NCI-H2107 (cell line): ENCODE results near the gene KRTAP1-5.
"Not testable (repeated sequence)": the region's sequence is repeated elsewhere in the genome, so short reads cannot be mapped to it uniquely, and the experiment has no call there.

ENCODE experiments used
- DNase-seq: peaks from one replicate; lab custom pipeline; 2025; lab: John Stamatoyannopoulos, UW

Gene KRTAP1-5

GRCh38 chr17:41004397-41004796 lies 22.6 kb downstream of the KRTAP1-5 start:
- no peak for DNase-seq

- DNase-seq, result no peak
These were observed 23.1 kb downstream of the KRTAP1-5 start for GRCh38 chr17:41003926-41004325.

- no peak for DNase-seq
These were observed 24.2 kb downstream of the KRTAP1-5 start for GRCh38 chr17:41002814-41003213.

GRCh38 chr17:41001795-41002194 lies 25.2 kb downstream of the KRTAP1-5 start:
- no peak for DNase-seq

- DNase-seq, result not testable (repeated sequence)
These were observed 27.4 kb downstream of the KRTAP1-5 start, which contains the start of gene KRTAP3-2 for GRCh38 chr17:40999563-40999962. KRTAP3-2 (minus strand) TSS chr17:40999906; CDS start chr17:40999853, 53 bp downstream.

- DNase-seq, result no peak
These were observed 29.6 kb downstream of the KRTAP1-5 start for GRCh38 chr17:40997361-40997760.

- no peak for DNase-seq
These were observed 30.2 kb downstream of the KRTAP1-5 start for GRCh38 chr17:40996829-40997228.

- DNase-seq, result no peak
These were observed 31.9 kb downstream of the KRTAP1-5 start for GRCh38 chr17:40995116-40995515.

GRCh38 chr17:40993839-40994238 lies 33.2 kb downstream of the KRTAP1-5 start, which contains the start of gene KRTAP3-3:
KRTAP3-3 (minus strand) TSS chr17:40994164; CDS start chr17:40994097, 67 bp downstream.
- no peak for DNase-seq

- no peak for DNase-seq
These were observed 33.9 kb downstream of the KRTAP1-5 start for GRCh38 chr17:40993084-40993483.

- no peak for DNase-seq
These were observed 34.3 kb downstream of the KRTAP1-5 start for GRCh38 chr17:40992666-40993065.

- DNase-seq, result no peak
These were observed 40.1 kb downstream of the KRTAP1-5 start for GRCh38 chr17:40986920-40987319.

GRCh38 chr17:40984226-40984625 lies 42.8 kb downstream of the KRTAP1-5 start, which contains the start of gene KRT40:
KRT40 (minus strand) TSS chr17:40984326; CDS start chr17:40984273, 53 bp downstream.
- no peak for DNase-seq

GRCh38 chr17:40981115-40981514 lies 45.9 kb downstream of the KRTAP1-5 start:
- no peak for DNase-seq

- no peak for DNase-seq
These were observed 46.4 kb downstream of the KRTAP1-5 start for GRCh38 chr17:40980596-40980995.

- DNase-seq, result no peak
These were observed 46.9 kb downstream of the KRTAP1-5 start for GRCh38 chr17:40980117-40980516.

- DNase-seq, result no peak
These were observed 48.3 kb downstream of the KRTAP1-5 start for GRCh38 chr17:40978575-40979151.
